NK-92 (cell line): Measurements from ENCODE around the gene PANX1.

Experiments
- DNase-seq: peaks from one replicate; lab custom pipeline; 2025; ENCODE audit not compliant: unreplicated experiment; lab: John Stamatoyannopoulos, UW

PANX1 gene

DNA sequence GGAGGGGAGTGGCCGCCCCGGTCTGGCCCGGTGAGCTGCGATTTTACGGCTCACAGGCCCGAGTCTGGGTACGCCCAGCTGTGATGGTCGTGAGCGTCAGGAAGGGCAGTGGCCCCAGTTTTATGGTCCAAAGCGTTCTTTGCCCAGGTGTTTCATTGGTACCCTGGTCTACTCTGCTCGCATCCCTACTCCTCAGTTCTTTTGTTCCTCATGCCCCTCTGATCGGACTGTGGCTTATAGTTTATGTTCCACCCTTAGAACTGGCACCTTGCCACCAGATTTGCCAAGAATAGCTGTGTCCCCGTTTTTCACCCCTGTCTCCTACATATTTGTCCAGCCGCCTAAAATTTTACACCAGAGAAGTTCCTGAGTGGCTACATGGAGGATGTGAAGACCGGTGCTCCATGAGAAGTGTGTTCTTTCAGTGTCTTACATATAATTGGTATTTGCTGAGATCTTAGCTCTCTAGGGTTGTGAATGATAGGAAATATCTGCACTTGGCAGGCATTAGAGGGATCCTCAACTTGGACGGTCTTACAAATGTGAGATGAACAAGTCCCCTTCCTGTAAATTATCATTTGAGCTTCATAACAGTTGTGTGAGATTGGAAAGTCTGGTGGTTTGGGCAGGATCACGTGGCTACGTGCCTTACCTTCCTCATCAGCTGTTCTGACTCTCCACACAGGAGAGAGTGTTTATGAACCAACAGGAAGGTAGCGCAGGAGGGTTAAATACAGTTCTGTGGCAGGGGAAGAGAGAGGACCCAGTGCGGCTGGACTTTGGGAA is 1.1 kb downstream of the PANX1 start:
- DNase-seq: no peak

DNA sequence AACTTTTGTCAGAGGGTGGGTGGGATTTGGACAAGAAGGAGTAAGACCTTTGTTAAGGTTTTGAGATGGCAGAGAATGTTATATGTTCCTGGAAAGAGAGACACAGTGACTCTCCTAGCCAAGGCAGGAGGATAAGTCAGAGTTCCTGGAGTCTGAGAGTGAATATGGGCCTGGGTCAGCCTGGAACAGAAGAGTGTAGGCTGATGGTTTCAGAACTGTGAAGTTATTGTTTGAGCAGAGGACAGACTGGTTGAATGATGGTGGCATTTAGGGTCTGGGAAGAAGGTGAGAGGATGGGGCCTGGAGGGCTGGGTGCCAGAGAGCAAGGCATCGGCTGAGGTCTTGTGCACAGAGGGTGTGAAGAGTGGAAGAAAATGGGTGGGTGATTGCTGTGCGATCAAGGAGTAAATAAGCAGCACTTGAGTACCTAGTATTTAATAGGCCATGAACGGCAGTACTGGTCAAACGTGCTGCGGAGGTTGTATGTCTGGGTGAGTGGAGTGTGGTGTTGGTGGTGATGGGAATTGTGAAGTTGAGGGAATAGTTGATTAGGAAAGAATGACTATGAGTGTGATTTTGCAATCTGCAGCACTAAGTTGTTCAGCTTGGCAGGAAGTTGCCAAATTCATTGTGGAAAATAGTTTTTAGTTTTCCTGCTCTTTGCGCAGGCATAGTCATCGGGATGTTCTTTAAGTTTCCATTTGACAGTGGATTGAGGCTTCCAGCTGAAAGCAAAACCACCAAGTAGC is 1.8 kb downstream of the PANX1 start:
- no peak for DNase-seq

DNA sequence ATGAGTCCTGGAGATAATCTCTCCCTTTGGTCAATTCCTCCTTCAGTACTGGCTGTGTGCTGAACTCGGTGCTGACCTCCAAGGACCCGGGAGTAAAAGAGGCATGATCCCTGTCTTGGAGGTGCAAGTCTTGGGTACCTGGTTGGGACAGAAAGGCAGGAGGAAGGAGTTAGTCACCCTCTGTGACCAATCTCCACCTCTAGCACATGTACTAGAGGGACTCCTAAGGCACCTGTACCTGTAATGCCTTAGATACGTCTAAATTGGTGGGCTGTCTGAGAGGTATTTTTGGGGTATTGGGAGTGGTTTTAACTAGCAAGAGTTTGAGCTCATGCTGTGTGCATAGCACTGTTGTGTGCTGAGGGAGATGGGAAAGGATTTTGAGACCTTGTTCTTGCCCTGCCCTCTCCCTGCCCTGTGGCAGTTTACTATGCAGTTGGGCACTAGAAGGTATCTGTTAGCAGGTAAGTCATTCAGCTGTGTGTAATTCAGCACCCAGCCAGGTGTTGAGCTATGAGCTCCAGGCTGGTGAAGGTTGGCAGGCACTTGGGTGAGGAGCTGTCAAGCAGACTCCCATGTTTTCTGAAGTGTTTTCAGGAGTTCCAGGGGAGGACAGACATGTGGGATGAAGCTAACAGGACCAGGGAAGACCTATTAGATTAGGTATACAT is 2.5 kb downstream of the PANX1 start:
- DNase-seq: no peak

DNA sequence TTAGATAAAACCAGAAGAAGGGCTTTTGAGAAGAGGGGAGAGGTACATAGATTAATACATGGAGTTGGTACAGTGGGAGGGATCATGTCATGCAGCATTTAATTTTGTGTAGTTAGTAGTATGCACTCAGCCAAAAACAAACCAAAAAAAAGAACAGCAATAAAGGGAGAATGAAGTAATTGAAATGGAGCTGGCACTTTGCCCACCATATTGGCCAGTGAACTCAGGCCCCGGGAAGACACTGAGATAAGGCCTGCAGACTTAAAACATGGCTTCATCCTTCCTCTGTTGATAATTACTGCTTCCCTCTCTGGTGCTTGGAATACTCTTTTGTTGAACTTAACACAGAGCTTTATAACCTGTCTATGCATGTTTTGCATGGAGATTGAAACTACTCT is 3.1 kb downstream of the PANX1 start:
- DNase-seq: no peak

DNA sequence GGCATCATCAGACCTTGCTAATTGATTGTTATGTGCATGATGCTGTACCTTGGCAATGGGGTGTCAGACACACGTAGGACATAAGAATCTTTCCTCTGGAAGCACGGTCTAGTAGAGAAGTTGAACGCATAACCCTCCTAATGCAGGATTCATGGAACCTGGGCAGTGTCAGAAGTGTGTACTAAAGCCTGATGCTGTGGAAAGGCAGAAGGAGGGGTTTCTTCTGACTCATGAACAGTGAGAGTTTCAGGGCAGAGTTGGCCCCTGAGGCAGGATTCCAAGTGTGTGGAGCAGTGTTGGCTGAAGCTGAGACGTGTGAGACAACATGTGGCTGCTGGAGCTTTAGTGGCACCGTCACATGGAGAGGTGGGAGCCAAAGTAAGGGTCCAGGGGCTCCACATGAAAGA is 3.5 kb downstream of the PANX1 start:
- no peak for DNase-seq

DNA sequence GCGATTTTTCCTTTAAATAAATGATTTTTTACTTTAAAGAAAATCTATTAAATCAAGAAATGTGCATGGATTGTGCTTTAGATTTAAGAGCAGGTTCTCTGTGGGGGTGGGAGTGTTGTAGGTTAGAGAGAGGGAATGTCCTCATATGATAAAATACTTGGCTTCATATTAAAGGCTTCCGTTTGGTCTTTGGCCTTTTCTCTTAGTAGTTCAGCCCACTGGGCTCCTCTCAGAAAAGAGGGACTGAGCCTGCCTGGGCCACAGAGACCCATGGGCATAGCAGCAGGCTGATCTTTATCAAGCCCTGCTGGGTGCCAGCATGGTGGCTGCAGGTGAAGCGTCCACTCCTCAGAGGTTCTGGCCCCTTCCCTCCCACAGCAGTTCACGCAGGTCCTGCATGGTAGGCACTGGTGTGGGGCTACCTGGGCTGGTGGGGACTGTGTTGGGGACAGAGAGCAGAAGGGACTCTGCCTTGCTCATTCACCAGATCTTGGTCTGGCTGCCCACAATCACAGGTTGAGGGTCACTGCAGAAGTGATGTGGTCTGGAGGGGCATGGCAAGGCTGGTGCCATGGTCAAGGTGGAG is 4.3 kb downstream of the PANX1 start:
- DNase-seq: no peak

DNA sequence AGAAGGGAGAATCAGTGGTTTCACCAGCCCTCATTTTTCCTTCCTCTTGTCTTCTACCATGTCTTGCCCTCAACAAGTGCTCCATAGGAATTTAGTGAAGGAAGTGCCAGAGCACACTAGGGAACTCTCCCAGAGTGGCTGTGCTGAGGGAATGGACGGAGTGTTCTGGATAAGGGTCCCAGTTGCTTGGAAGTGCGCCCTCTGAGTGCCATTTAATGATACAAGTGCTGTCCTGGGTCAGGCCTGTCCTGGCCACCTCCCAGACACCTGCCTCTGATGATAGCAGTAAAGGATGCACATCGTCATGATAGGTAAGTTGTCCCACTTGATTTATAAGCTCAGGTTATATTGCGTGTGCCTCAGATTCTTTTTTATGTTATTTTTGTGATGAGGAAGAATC is 5.1 kb downstream of the PANX1 start:
- DNase-seq: no peak

DNA sequence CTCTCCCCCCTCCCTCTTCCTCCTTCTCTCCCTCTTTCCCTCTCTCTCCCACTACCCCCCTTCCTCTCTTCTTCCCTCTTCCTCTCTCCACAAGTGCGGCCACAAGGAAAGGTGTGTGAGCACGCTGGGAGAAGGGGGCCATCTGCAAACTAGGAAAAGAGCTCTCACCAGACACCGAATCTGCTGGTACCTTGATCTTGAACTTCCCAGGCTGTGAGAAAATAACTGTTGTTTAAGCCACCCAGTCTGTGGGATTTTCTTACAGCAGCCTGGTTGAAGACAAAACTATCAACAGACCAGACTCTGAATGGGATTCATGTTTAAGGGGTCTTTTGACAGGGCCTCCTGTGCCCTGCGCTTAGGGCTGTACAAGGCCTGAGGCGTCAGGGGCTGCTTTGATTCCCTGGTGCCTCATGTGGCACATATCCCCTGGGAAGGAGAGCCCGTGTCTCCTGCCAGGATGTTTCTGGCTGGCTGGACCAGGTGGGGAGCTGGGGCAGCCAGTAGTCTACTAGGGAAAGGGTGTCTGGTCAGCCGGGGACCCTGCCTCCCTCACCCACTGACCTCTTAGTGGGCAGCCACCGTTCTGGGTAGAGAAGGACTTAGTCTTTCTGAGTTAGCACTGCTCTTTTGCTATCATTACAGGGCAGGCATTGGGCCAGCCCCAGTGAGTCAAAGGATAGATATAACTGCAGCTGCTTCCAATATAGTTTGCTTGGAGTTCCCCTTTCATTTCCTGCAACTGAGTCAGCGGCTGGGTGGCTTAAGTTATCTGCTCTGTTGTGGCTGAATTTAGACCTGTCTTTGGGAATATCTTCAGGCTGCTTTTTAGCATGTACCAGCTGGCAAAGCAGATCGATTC is 6.2 kb downstream of the PANX1 start:
- no peak for DNase-seq

DNA sequence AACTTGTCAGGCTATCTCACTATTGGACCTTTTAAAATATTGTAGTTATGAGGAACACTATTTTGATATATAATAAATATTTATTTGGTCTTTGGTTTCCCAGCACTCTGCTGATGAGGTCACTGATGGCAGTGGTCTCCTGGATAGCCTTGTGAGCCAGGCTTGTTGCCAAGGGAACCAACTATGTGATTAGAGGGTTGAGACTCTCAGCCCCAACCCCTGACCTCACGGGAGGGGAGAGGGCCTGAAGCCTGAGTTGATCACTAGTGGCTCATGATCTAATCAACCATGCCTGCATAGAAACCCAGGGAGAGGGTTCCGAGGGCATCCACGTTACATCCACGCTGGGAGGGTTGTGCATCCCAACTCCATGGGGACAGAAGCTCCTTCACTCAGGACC is 10.8 kb downstream of the PANX1 start:
- no peak for DNase-seq

DNA sequence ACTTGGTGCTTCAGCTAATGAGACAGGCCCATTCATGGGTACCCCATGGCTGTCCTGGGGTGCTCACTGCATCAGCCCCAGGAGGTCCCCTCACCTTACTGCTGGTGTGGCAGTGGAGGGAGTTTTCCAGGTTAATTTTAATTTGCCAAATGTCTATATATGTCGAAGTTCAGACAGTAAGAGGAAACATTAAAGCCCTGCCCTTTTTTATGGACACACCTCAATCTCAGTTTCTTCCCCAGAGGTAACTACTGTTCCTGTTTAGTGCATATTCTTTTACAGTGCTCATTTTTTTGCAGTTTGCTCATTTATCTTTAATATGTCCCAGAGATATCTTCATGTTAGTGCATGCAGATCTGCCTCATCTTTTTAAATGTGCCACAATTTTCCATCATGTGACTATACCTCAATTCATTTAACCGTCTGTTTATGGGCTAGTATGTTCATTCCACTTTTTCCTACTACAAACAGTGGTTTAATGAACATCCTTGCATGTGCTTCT is 11.6 kb downstream of the PANX1 start:
- DNase-seq: no peak

DNA sequence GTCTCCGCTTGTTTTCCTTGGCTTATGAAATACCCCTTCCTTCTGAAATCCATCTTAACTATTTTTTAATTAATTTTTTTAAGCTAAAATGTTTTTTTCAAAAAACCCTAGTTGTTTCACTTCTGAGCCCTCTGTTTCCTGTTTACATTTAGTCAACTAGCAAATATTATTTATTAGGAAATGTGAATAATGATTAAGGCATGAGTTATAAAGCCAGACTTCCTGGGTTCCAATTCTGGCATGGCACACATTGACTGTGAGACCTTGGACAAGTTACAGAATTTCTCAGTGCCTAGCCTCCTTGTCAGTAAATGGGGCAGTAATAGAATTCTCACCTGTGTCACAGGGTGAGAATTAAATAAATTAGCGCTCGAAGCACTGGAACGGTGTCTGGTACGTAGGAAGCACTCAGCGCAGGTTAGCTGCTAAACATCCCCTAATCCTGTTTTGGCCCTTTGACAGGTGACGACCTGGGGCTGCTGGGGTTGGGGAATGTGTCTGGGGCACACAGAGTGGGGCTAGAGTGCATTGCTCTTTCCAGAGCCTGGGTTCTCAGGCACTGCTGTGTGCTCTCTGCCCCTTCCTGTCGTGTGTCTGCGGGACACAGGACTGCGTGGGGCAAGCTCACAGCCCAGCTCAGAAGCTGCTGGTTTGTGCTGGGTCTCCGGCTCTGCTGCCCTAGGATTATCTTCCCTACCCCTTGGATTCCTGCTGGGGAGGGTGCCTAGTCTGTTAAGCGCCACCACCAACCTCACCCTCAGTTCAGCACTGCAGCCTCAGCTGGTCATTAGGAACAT is 13.1 kb downstream of the PANX1 start:
- DNase-seq: no peak

DNA sequence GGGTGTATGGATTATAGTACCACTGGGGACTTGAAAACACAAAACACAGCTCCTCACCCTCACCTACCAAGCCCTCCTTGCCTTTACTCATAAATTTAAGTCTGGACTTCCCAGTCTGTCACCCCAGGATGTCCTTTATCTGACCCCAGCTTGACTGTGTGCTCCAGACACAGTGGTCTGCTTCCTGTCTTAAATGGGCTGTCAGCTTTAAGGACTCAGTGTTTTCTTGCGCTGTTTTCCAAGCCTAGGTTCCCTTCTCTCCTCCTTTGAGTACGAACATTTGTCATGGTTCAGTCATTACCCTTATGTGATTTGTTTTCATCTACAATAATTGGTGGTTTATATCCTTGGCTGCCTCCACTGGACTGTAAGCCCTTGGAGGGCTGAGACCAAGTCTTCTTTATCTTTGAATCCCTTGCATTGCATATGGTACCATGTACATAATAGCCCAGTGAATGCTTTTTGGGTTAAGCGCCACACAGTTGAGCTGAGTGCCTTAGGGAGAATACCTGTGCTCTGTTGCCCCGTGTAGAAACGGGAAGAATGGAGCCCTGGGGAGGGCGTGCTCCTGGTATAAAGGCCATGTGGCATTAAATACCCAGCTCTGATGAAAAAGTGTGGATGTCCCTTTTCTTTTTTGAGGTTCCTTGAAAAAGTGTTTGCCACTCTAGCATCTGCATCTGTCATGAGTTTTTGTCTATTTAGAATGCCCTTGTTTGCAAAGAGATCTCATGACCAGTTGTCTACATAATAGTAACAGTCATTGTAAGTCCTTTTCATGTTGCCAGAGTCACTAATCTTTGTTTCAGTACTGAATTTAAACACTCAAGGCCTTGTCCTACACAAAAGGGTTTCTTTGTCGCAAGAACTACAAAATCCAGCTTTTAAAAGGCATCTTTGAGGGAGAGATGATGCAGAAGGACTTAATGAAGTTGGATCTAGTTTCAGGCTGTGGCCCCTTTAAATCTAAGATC is 14.0 kb downstream of the PANX1 start:
- DNase-seq: no peak

DNA sequence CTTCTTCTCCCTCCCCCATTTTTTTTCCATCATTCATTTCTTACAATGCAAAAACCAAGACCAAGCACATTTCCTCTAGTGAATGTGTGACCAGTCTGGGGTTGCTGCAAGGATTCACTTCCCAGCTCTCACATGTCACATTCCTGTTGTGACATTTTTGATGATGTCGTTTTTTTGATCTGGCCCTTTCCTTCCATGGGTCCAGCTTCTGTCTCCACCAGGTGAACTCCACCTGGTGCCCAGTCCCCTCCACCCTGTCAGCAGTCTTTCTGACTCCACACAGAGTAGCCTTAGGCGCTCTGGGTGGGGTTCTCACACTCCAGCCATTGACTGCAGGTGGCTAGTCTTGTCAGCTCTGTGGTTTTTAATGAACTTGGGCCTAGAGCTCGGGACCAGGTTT is 15.6 kb downstream of the PANX1 start:
- DNase-seq: no peak

DNA sequence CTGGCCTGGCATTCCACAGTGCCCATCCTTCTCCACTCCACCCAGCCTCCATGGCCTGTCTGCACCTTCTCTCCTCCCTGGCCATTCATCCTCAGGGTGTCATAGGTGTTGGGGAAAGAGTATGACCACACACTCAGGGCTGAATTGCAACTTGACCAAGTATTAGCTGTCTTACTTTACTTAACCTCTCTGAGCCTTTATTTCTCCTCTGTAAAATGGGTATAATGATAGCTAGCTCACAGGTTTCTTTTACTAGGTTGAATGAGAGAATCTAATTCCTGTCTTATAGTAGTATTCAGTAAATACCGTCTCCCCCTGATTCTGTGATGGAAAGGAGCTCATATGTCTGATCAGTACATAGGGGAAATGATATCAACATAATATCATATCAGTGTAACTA is 16.0 kb downstream of the PANX1 start:
- DNase-seq: no peak

DNA sequence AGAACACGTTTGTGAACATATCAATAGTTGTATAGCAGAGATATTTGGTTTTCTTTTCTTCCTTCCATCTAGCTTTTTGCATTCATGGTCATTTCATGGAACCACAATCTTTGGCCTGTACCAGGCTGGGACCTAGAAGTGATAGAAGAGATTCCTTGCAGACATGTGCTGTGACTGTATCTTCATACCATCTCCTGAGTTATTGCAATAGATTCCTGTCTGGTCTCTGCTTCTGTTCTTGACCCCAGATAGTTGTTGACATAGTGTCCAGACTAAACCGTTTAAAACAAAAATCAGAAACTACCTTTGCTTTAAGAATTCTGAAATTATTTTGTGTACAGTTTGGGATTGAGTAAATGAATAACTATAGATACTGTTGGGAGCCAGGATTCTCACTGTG is 16.8 kb downstream of the PANX1 start:
- DNase-seq: no peak

DNA sequence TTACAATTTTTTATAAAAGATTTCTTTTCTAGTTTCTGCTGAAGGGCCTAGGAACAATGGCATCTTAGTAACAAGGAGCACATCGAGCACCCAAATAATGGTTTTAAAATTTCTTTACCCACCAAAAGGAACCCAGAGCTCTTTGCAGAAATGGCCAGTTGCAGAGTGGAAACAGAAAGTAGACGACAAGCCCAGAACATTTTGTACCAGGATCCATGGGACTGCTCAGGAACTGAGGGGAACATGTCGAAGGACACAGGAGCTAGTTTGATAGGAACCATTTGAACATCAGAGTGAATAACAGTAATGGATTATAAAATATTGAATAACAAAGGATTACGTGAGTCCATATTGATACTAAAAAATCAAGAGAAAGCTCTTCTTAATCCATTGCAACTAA is 17.3 kb downstream of the PANX1 start:
- no peak for DNase-seq

DNA sequence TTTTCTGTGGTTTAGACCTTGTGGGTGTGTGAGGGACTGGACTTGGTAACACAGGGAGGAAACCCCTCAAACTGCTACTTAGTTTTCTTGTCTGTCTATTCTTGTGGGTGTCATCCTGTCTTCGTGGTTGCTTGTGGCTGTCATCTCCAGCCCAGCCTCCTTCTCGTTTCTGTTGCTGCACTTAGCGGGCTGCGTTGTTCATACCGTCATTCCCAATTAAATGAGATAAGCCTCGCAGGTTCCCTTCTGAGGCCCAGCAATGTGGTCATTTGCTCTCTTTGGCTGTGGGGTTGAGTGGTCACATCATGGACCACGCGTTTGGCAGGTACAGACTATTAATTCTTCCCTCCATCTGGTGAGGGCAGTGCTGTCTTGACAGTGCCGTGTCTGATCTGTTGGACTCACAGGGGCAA is 18.8 kb downstream of the PANX1 start:
- no peak for DNase-seq

DNA sequence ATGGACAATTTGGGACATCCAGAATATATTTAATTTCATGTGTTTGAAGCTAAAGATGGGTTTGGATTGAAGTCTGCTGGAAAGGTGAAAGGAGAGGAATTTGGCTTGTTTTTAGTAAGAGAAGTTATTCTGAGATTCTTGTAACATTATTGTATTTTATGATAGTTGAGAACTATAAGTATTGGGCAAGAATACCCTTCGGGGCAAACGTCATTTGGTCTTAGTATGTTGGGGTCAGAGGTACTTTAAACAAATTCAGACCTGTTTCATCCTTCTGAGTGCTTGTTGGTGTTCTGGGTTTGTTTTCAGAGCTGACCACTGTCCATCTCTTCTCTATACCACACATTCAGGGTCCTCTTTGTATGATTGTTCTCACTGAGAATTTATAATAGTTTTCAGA is 19.5 kb downstream of the PANX1 start:
- DNase-seq: no peak
